Endodermal cell (in vitro differentiated cells): Measurements from ENCODE around the gene PGS1. TPM values are rescaled to one million over a fixed set of nuclear protein-coding genes. Genes with fewer than 3 reads are reported as not detected.

Experiments used
- DNase-seq: peaks from one replicate; pipeline ENCODE4 v3.0.0-alpha.2; 2017
- H3K27ac ChIP-seq: 2 replicates; pipeline ENCODE4 v1.5.1; 2013; ENCODE audit warnings: mild to moderate bottlenecking, low read depth, low read length, moderate library complexity
- H3K27me3 ChIP-seq: 2 replicates; pipeline ENCODE4 v1.6.1; 2013; ENCODE audit warnings: mild to moderate bottlenecking, low read length, moderate library complexity; ENCODE audit not compliant: insufficient read depth, control insufficient read depth, poor library complexity, severe bottlenecking
- H3K36me3 ChIP-seq: 2 replicates; pipeline ENCODE4 v1.7.0; 2013; ENCODE audit warnings: mild to moderate bottlenecking, low read length, moderate library complexity; ENCODE audit not compliant: control insufficient read depth, insufficient read depth
- H3K4me1 ChIP-seq: one replicate; pipeline ENCODE4 v1.7.0; 2013; ENCODE audit warnings: low read length; ENCODE audit not compliant: control insufficient read depth, insufficient read depth
- H3K4me3 ChIP-seq: 2 replicates; pipeline ENCODE4 v1.5.1; 2013; ENCODE audit warnings: mild to moderate bottlenecking, low read length, moderate library complexity
- H3K9ac ChIP-seq: 2 replicates; pipeline ENCODE4 v1.6.1; 2013; ENCODE audit warnings: mild to moderate bottlenecking, low read length, moderate library complexity; ENCODE audit not compliant: poor library complexity, severe bottlenecking; ENCODE audit errors: extremely low read depth
- H3K9me3 ChIP-seq: 2 replicates; pipeline ENCODE4 v1.6.1; 2013; ENCODE audit warnings: mild to moderate bottlenecking, low read length, moderate library complexity; ENCODE audit not compliant: control insufficient read depth
- H3K27ac Mint-ChIP-seq: 2 replicates; pipeline ENCODE4 v1.8.0; 2020; ENCODE audit warnings: mixed read lengths
- H3K27me3 Mint-ChIP-seq: 2 replicates; pipeline ENCODE4 v1.8.0; 2021; ENCODE audit warnings: mild to moderate bottlenecking, mixed read lengths; ENCODE audit not compliant: insufficient read depth
- H3K36me3 Mint-ChIP-seq: 2 replicates; pipeline ENCODE4 v1.8.0; 2020; ENCODE audit warnings: low read depth, mixed read lengths
- H3K4me1 Mint-ChIP-seq: 2 replicates; pipeline ENCODE4 v1.8.0; 2020; ENCODE audit warnings: mixed read lengths
- H3K4me3 Mint-ChIP-seq: 2 replicates; pipeline ENCODE4 v1.8.0; 2020; ENCODE audit warnings: mild to moderate bottlenecking, moderate library complexity, mixed read lengths
- H3K9me3 Mint-ChIP-seq: 2 replicates; pipeline ENCODE4 v1.8.0; 2020; ENCODE audit warnings: mild to moderate bottlenecking, mixed read lengths
- CTCF ChIP-seq: fragments of 200-600 bp; sonication (generic); conservative IDR thresholded peaks from 2 replicates; pipeline ENCODE4 v1.5.0; 2021; ENCODE audit warnings: antibody characterized with exemption, mild to moderate bottlenecking
- WGBS, 2 experiments: methylation state at CpG; one replicate each; pipeline versions ENCODE4 v1.1.5 to v1.1.7; 2013; ENCODE audit warnings: missing lambda C conversion rate in 2 of 2, mixed read lengths in 1 of 2; ENCODE audit not compliant: insufficient coverage in 1 of 2, insufficient read length in 1 of 2; 5-methylcytosine and 5-hydroxymethylcytosine counted together
- total RNA-seq, 2 donors: library from RNA; stranded (reverse); fragmentation: NEBNext Ultra II Directional in 1 of 2; extraction: Animal tissue kit (Norgen Biotek cat#: 25700) in 1 of 2; gene quantifications; 2 replicates in 1 of 2; 3 replicates in 1 of 2; pipeline ENCODE4 v1.2.1, GENCODE V29; 2021

Gene PGS1
- total RNA-seq, 2 donors from 2014 or later = 57.1 to 58.2 TPM

- Histone ChIP-seq H3K9ac (no peak overlapping the region), H3K36me3 (no peaks in the 10 kb centered on the region), H3K4me1 (no peaks in the 10 kb centered on the region), H3K27ac (no peak overlapping the region), H3K9me3 (no peaks in the 10 kb centered on the region), H3K4me3 (no peak overlapping the region), H3K27me3 (no peaks in the 10 kb centered on the region)
- no peak for TF ChIP-seq CTCF
- no peak for DNase-seq
- peaks cover 7% of the 10 kb centered on the region for H3K9me3 Mint-ChIP-seq
- no peaks in the 10 kb centered on the region for H3K27me3 Mint-ChIP-seq
- H3K4me1 Mint-ChIP-seq = no peaks in the 10 kb centered on the region
- H3K36me3 Mint-ChIP-seq = no peaks in the 10 kb centered on the region
- H3K4me3 Mint-ChIP-seq = no peak overlapping the region
- 73 to 86% methylated on average over 6 to 12 of the region's 12 CpGs for WGBS, 2 experiments
- no peak overlapping the region for H3K27ac Mint-ChIP-seq
These were observed 63.0 kb downstream of the PGS1 start for GRCh38 chr17:78441271-78441971.

- H3K27ac Mint-ChIP-seq = no peak overlapping the region
- Histone ChIP-seq H3K27ac (no peak overlapping the region), H3K9me3 (no peaks in the 10 kb centered on the region), H3K9ac (no peak overlapping the region), H3K36me3 (no peaks in the 10 kb centered on the region), H3K4me1 (no peaks in the 10 kb centered on the region), H3K27me3 (no peaks in the 10 kb centered on the region), H3K4me3 (no peak overlapping the region)
- H3K9me3 Mint-ChIP-seq = peaks cover 7% of the 10 kb centered on the region
- H3K4me1 Mint-ChIP-seq = no peaks in the 10 kb centered on the region
- no peak for TF ChIP-seq CTCF
- no peaks in the 10 kb centered on the region for H3K36me3 Mint-ChIP-seq
- H3K4me3 Mint-ChIP-seq = no peak overlapping the region
- peak; percentile 43 for DNase-seq
- WGBS, 2 experiments = 83 to 84% methylated on average over 18 to 19 of the region's 19 CpGs
- H3K27me3 Mint-ChIP-seq = no peaks in the 10 kb centered on the region
These were observed 64.3 kb downstream of the PGS1 start for GRCh38 chr17:78442648-78443218.

GRCh38 chr17:78444392-78444791 lies 65.9 kb downstream of the PGS1 start:
- Mint-ChIP-seq H3K9me3 (no peaks in the 10 kb centered on the region), H3K4me3 (no peak overlapping the region), H3K36me3 (no peaks in the 10 kb centered on the region), H3K27ac (no peak overlapping the region), H3K4me1 (no peaks in the 10 kb centered on the region), H3K27me3 (no peaks in the 10 kb centered on the region)
- Histone ChIP-seq H3K27ac (no peak overlapping the region), H3K4me3 (no peak overlapping the region), H3K9me3 (no peaks in the 10 kb centered on the region), H3K4me1 (no peaks in the 10 kb centered on the region), H3K36me3 (no peaks in the 10 kb centered on the region), H3K9ac (no peak overlapping the region), H3K27me3 (no peaks in the 10 kb centered on the region)
- 94 to 95% methylated on average over 11 to 20 of the region's 20 CpGs for WGBS, 2 experiments
- no peak for TF ChIP-seq CTCF
- no peak for DNase-seq
